Lower leg skin (tissue), 3 donors: Measurements from ENCODE around the gene FSD1.
"Not testable (repeated sequence)": the region's sequence is repeated elsewhere in the genome, so short reads cannot be mapped to it uniquely, and the experiment has no call there.

ENCODE experiments used
- POLR2A ChIP-seq, 2 donors: fragments of 450-650 bp; IDR thresholded peaks; one replicate each; pipeline ENCODE4 v1.6.1; 2016 to 2017; ENCODE audit warnings: antibody characterized with exemption in 2 of 2, mild to moderate bottlenecking in 1 of 2, moderate library complexity in 1 of 2
- TF ChIP-seq, protein P1 (sequence below), 3 donors: fragments of 450-650 bp; IDR thresholded peaks; one replicate each; pipeline ENCODE4 v1.5.1; 2016; ENCODE audit warnings: antibody characterized with exemption in 3 of 3, mild to moderate bottlenecking in 3 of 3, moderate library complexity in 2 of 3

DNA sequence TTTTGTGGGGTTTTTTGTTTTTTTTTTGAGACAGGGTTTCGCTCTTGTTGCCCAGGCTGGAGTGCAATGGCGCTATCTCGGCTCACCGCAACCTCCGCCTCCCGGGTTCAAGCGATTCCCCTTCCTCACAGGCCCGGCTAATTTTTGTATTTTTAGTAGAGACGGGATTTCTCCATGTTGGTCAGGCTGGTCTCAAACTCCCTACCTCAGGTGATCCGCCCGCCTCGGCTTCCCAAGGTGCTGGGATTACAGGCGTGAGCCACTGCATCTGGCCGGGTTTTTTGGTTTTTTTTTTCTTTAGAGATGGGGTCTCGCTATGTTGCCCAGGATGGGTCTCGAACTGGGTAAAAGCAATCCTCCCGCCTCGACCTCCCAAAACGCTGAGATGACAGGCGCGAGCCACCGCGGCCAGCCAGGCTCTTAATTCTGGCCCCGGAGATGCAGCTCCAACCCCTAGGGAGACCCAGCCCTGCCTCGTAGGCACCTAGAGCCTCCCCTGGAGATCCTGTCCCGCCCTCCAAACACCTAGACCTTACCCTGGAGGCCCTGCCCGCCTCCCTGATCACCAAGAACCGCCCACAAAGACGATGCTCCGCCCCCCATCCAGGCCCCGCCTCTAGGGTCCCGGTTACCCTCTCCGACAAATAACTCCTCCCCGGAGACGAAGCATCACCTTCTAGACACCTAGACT is 24.7 kb downstream of the FSD1 start:
- not testable (repeated sequence) for TF ChIP-seq POLR2A (IDR thresholded peaks at IDR 0.05)
- TF ChIP-seq, protein P1, sequence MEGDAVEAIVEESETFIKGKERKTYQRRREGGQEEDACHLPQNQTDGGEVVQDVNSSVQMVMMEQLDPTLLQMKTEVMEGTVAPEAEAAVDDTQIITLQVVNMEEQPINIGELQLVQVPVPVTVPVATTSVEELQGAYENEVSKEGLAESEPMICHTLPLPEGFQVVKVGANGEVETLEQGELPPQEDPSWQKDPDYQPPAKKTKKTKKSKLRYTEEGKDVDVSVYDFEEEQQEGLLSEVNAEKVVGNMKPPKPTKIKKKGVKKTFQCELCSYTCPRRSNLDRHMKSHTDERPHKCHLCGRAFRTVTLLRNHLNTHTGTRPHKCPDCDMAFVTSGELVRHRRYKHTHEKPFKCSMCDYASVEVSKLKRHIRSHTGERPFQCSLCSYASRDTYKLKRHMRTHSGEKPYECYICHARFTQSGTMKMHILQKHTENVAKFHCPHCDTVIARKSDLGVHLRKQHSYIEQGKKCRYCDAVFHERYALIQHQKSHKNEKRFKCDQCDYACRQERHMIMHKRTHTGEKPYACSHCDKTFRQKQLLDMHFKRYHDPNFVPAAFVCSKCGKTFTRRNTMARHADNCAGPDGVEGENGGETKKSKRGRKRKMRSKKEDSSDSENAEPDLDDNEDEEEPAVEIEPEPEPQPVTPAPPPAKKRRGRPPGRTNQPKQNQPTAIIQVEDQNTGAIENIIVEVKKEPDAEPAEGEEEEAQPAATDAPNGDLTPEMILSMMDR (IDR thresholded peaks at IDR 0.05), result not testable (repeated sequence)
